NCI-H1105 treated with DMSO at 0.1 percent for 48 hours (cell line): ENCODE results near the gene MED28.
"Not testable (repeated sequence)": the region's sequence is repeated elsewhere in the genome, so short reads cannot be mapped to it uniquely, and the experiment has no call there.

ENCODE experiments used
- DNase-seq: peaks from one replicate; lab custom pipeline; 2025; lab: John Stamatoyannopoulos, UW

MED28 gene, protein sequence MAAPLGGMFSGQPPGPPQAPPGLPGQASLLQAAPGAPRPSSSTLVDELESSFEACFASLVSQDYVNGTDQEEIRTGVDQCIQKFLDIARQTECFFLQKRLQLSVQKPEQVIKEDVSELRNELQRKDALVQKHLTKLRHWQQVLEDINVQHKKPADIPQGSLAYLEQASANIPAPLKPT

GRCh38 chr4:17614416-17615299 lies at the start of gene MED28:
TSS of gene MED28 (plus strand) at chr4:17614641. CDS start at chr4:17614655, 14 bp downstream.
- peak; percentile 86 for DNase-seq

- no peak for DNase-seq
Measured at GRCh38 chr4:17565846-17566245, 48.6 kb upstream of the MED28 start.

- no peak for DNase-seq
Measured at GRCh38 chr4:17567271-17567670, 47.2 kb upstream of the MED28 start.

DNA sequence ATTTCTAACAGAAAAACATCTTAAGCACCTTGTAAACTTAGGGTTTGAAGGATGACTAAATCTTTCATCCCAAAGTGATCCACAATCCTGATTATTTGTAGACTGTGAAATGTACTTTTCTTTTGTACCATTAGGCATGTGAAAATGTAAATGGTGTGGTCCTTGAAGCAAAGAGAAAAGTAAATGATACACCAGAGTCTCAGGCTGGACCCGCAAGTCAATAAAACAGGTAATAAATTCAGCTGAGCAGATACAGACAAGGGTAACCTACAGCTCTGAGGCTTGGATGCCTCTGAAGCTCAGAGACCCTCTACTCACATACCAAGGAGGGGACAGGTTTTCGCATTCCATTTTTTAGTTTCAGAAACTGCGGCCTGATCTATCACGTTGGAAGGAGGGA lies 40.2 kb upstream of the MED28 start:
- DNase-seq = no peak

GRCh38 chr4:17575177-17575576 lies 39.3 kb upstream of the MED28 start:
- DNase-seq = not testable (repeated sequence)

DNA sequence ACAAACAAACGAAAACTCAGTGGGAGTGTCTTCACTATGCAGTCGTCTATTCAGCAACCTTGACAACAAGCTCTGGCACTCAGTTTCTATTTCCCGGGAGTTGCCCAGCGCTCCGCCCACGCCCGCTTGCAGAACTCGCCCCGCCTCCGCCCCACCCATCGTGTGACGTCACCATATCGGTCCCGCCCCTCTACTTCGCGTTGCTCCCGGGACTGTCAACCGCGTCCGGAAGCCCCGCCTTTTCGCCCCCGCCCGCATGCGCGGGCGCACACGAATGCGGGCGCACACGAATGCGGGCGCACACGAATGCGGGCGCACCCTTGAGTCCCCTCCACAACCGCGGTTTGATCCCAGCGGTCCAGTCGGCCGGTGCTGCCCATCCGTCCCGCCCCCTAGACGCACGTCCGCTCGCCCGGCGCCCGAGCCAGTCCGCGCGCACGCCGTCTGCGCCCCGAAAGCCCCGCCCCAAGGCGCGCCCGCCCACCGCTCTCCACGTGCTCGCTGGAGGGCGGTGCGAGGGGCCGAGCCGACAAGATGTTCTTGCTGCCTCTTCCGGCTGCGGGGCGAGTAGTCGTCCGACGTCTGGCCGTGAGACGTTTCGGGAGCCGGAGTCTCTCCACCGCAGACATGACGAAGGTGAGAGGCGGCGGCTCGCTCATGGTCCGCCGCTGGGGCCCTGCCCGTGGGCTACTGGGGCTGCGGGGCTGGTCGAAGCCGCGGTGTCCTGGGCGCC lies 37.3 kb upstream of the MED28 start, which contains the start of gene LAP3:
TSS of gene LAP3 (plus strand) at position 267 of the 733 bp plus-strand sequence. CDS start at position 535, 268 bp downstream.
- peak; percentile 75 for DNase-seq

GRCh38 chr4:17577665-17578481 lies 36.6 kb upstream of the MED28 start:
- DNase-seq = no peak

DNA sequence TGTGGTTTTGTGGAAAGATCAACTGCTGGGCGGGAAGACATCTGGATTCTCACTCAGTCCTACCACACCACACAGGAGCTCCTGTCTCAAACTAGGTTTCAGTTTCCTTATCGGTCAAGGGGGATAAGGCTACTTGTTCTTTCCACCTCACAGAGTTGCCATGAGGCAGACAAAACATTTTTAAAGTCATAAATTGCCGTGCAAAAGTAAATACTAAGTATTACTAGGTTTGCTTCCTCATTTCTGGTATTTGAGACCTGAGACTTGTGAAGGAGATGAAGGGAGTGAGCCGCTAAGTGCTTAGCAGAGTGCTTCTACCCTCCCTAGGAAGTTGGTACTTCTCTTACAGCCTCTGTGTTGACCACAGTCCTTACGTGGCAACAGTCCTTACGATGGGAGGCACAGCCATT lies 36.0 kb upstream of the MED28 start:
- DNase-seq = no peak

DNA sequence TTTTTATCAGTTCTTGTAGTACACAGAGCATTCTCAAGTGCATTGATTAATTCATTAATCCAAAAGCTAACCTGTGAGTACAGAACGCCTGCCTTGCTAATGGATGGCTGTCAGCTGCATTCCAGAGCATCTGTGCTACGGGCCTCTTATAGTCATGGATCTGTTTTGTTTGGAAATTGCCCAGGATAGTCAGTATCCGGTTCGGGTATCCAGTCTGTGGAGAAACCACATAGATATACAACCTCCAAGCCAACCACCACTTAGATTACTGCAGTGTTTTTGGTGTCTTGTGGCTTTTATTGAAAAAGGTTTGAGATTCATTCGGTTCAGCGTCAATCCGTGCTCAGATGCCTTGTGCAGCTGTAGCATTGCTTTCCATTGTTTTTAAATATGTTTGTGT lies 33.5 kb upstream of the MED28 start:
- no peak for DNase-seq

- no peak for DNase-seq
Measured at GRCh38 chr4:17583276-17583675, 31.2 kb upstream of the MED28 start.

GRCh38 chr4:17583941-17584340 lies 30.5 kb upstream of the MED28 start:
- no peak for DNase-seq

DNA sequence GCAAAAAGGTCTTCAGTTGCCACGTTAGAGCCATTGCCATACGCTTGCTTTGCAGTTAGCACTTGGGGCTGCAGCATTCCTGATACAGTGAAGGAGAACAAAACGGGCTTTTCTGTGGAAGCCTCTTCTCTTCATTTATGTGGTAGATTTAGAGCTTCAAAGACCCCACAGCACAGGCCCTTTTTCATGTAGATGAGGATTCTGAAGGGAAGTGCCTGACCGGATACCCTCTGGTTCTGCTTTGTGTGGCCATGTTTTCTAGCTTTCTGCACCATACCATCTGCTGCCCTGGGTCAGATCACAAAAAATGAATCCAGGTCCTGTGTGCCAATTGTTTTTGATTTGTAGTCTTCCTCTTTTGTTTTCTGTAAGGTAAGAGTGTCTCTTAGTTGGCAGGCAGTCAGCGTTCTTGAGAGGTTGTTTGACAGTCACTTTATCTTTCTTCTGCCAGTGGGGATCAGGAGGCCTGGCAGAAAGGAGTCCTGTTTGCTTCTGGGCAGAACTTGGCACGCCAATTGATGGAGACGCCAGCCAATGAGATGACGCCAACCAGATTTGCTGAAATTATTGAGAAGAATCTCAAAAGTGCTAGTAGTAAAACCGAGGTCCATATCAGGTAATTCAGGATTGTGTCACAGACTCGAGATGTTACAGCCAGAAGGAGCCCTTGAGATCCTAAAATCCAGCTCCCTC lies 29.8 kb upstream of the MED28 start:
- no peak for DNase-seq

GRCh38 chr4:17587094-17587822 lies 27.2 kb upstream of the MED28 start:
- DNase-seq = no peak

DNA sequence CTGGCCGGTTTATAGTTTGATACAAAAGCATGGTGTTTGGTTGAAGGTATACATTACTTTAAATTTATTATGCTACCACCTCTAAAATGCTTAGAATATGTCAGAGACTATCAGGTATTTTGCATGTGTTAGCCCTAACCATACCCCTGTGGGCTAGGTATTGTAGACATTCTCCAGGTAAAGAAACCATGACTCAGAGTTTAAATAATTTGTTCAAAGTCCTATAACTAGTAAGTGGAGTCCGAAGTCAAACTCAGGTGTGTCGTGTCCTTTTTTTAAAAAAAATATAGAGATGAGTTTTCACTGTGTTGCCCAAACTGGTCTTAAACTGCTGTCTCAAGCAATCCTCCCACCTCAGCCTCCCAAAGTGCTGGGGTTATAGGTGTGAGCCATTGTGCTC lies 25.1 kb upstream of the MED28 start:
- DNase-seq = no peak

- no peak for DNase-seq
Measured at GRCh38 chr4:17595471-17596005, 18.9 kb upstream of the MED28 start.

GRCh38 chr4:17597517-17597916 lies 16.9 kb upstream of the MED28 start:
- DNase-seq = peak; percentile 11

DNA sequence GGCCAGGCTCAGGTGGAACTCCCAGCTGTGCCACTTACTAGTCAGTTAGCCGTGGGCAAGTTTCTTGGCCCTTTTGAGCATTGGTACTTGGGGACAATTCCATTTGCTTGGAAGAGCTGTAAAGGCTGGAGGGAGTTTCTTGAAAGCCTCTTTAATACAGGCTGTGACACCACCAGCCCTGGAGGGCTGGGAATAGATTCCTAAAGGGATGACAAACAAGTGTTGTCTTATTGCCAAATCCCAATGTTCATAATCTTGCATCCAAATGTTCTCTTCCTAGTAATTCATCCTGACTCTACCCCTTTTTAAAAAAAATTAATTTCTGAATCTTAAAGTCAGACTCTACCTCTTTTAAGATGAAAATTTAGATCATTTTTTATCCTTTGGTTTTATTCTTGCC lies 14.6 kb upstream of the MED28 start:
- no peak for DNase-seq

DNA sequence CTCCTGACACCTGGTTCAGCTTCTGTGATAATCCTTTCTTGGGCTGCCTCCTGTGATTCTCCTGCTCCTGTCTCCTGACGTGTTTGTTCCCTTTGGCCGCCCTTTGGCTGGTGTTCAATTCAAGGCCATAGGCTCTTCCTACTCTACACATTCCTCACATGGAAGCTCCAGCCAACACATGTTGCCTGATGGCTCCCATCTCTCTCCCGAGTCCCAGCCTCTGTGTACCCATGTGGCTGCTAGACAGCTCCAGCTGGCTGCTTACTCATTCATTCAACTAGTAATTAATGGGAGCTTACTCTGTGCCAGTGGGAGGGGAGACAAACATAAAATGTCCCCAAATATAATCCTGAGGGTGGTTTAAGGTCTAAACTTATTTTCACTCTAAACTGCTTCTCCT lies 9.2 kb upstream of the MED28 start:
- DNase-seq = no peak

GRCh38 chr4:17613761-17614415 lies 553 bp upstream of the MED28 start:
- DNase-seq = no peak

GRCh38 chr4:17616283-17616682 lies 1.8 kb downstream of the MED28 start:
- DNase-seq = no peak
